ENCODE data around the gene RPS6KC1. TPM values are rescaled to one million over a fixed set of nuclear protein-coding genes. Genes with fewer than 3 reads are reported as not detected.
"Not testable (repeated sequence)": the region's sequence is repeated elsewhere in the genome, so short reads cannot be mapped to it uniquely, and the experiment has no call there.

RPS6KC1 gene
- total RNA-seq: 22.7 TPM
- long read RNA-seq, full-length matches to known transcripts: 1 of 17 reads
- long read RNA-seq, partial matches to known transcripts: 8 of 17 reads
- long read RNA-seq, other reads (novel, unspliced or antisense): 8 of 17 reads

GRCh38 chr1:213051127-213051880 is at the start of gene RPS6KC1:
TSS of gene RPS6KC1 (plus strand) at chr1:213051241. CDS start at chr1:213051405, 164 bp downstream.
- DNase-seq (ENCODE audit: low spot score): peak; percentile 95

- no peak for DNase-seq (ENCODE audit: low spot score)
Measured at GRCh38 chr1:213003256-213003655, 47.8 kb upstream of the RPS6KC1 start.

GRCh38 chr1:213008564-213008963 is 42.5 kb upstream of the RPS6KC1 start:
- no peak for DNase-seq (ENCODE audit: low spot score)

DNA sequence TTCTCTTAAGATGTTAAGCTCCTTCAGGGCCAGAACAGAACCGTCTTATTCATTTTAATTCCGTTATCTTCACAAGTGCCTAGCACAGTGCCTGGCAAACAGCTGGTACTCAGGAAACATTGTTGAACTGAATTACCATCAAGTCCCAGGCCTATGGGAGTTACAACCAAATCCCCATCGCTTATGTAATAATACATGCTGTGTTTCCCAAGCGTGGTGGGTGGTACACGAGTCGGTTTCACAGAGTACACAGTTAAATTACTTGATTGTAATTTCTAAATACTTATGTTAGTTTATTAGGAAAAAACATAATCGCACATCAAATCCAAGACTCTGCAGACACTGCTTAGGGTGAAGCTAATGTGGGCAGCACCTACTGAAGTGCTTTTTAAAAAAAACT is 36.4 kb upstream of the RPS6KC1 start:
- no peak for DNase-seq (ENCODE audit: low spot score)

GRCh38 chr1:213015099-213016050 is 35.7 kb upstream of the RPS6KC1 start, which contains the start of gene ANGEL2:
TSS of gene ANGEL2 (minus strand) at chr1:213015867. CDS start at chr1:213015671, 196 bp downstream.
- peak; percentile 96 for DNase-seq (ENCODE audit: low spot score)

- no peak for DNase-seq (ENCODE audit: low spot score)
Measured at GRCh38 chr1:213017447-213018273, 33.4 kb upstream of the RPS6KC1 start.

DNA sequence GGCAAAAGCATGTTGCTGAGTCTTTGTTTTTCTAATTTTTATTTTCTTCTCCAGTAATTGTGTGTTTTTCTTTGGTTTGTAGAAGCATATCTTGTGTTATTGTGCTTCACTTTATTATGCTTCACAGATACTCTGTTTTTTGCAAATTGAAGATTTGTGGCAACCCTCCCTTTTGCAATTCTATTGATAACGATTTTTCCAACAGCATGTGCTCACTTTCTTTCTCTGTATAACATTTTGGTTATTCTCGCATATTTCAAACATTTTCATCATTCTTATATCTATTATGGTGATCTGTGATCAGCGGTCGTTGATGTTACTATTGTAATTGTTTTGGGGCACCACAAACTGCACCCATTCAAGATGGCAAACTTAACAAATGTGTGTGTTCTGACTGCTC is 31.6 kb upstream of the RPS6KC1 start:
- no peak for DNase-seq (ENCODE audit: low spot score)

DNA sequence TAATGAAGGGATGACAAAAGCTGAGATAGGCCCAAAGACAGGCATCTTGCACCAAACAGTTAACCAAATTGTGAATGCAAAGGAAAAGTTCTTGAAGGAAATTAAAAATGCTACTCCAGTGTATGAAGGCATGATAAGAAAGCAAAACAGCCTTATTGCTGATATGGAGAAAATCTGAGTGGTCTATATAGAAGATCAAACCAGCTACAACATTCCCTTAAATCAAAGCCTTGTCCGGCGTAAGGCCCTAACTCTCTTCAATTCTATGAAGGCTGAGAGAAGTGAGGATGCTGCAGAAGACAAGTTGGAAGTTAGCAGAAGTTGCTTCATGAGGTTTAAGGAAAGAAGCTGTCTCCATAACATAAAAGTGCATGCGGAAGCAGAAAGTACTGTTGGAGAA is 31.0 kb upstream of the RPS6KC1 start:
- no peak for DNase-seq (ENCODE audit: low spot score)

- DNase-seq (ENCODE audit: low spot score): not testable (repeated sequence)
Measured at GRCh38 chr1:213027024-213027423, 24.0 kb upstream of the RPS6KC1 start.

DNA sequence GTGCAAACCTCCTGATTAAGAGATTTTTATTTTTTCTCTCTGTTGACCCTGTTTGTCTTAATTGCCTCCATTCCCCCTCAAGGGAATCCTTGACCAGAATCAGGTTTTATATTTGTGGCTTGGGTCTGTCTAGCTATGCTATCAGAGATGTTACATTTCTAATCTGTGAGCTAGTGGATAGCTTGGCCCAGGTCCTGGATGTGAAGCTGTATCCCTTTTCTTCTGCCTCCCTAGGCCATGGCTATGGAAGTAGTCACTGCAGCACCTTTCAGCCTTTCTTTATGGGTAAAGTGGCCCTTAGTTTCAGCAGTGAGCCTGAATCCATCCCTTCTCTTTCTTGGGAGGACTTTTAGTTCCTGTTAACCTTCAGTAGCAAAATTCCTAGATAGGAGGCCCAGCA is 18.4 kb upstream of the RPS6KC1 start:
- no peak for DNase-seq (ENCODE audit: low spot score)

- DNase-seq (ENCODE audit: low spot score): no peak
Measured at GRCh38 chr1:213034713-213035112, 16.3 kb upstream of the RPS6KC1 start.

DNA sequence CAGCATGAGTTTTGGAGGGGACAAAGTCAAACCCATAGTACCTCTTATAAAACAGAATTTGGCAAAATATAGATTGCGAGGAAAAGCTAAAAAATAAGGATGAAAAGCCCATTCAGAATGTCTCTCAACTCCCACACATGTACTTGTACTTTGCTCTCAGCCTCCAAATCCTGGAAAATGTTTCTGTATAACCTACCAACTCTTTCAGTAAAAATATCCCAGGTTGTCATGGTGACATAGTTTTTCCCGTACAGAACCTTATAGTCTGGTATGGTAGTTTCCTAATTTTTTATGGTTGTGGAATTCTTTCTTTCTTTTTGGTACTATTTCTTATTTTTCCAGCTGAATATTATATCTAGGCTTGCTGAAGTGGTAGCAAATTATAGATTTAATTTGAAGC is 15.5 kb upstream of the RPS6KC1 start:
- DNase-seq (ENCODE audit: low spot score): no peak

GRCh38 chr1:213041443-213041842 is 9.6 kb upstream of the RPS6KC1 start:
- no peak for DNase-seq (ENCODE audit: low spot score)

- DNase-seq (ENCODE audit: low spot score): not testable (repeated sequence)
Measured at GRCh38 chr1:213045321-213046226, 5.5 kb upstream of the RPS6KC1 start.

GRCh38 chr1:213049232-213049631 is 1.8 kb upstream of the RPS6KC1 start:
- no peak for DNase-seq (ENCODE audit: low spot score)

DNA sequence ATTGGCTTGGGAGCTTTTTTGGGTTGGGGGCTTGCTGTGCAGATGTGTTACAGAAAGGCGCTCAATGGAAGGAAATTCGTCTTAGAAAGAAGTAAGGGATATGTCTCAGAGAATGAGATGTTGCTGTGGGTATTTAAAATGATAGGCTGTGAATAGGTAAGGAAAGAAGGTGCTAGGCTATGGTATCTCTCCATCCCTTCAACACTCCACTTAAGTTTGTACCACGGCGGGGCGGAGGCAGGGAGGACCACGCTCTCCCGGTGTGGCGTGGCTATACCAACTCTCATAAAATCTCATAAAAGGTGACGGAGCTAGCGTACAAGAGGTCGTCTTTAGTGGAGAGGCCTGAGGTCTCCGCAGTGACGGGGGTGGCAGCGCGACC is 305 bp upstream of the RPS6KC1 start:
- DNase-seq (ENCODE audit: low spot score): no peak

DNA sequence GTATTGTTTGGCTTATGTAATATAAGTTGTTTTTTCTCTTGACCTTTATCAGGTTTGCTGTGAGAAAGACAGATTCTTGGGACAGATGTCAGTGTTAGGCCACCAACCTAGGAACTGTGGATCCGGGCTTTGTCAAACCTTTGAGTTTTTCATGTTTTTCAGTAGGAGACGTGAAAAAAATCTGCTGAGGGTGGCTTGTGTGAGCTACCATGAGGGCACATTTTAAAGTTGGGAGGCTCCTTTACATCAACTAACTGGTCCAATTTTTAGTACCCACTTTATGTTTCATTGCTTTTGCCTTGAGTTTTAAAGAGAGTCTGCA is 801 bp downstream of the RPS6KC1 start:
- no peak for DNase-seq (ENCODE audit: low spot score)

GRCh38 chr1:213053455-213053854 is 2.4 kb downstream of the RPS6KC1 start:
- DNase-seq (ENCODE audit: low spot score): no peak

DNA sequence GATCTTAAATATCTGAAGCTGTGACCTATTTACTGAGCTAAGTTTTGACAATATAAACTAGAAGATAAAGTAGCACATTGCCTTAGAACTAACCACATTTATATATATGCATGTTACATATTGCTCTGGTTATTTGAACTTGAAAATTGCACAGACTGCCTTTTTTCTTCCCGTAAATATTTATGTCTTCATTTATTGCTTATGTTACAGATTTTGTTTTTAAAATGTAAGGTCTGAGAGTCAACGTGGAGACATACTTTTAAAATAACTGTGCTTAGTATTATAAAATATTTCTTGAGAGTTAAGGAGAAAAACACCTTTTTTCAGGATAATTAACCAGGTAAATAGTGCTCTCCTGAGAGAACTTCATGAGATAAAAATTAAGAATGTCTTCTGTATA is 3.1 kb downstream of the RPS6KC1 start:
- no peak for DNase-seq (ENCODE audit: low spot score)

Measured in mesenteric fat pad (tissue), 1 donor.